Pancreas (tissue), 10 donors: ENCODE results near the gene NEU2. TPM values are rescaled to one million over a fixed set of nuclear protein-coding genes. Genes with fewer than 3 reads are reported as not detected.

ENCODE experiments used
- ATAC-seq, 4 donors: fragments of 200-7000 bp; cut with Tn5 transposase; one replicate each; pipeline versions ENCODE4 v1.8.0 to v1.9.1; 2020; ENCODE audit warnings: mild to moderate bottlenecking in 4 of 4, moderate library complexity in 4 of 4
- DNase-seq, 6 donors: peaks; one replicate each; pipeline ENCODE4 v3.0.0-alpha.2; 2020
- FAIRE-seq: peaks from 2 replicates; lab custom pipeline; 2012; peaks lifted over from hg19 to GRCh38; lab: Jason Lieb, UNC
- H3K27ac ChIP-seq, 4 donors: fragments of 200-600 bp; sonication (generic); 1 replicate in 3 of 4; 2 replicates in 1 of 4; pipeline versions ENCODE4 v1.5.0 to v1.8.0; 2020
- H3K27me3 ChIP-seq, 4 donors: fragments of 200-600 bp; one replicate each; pipeline ENCODE4 v1.8.0; 2021
- H3K36me3 ChIP-seq, 3 donors: fragments of 200-600 bp; sonication (generic) in 1 of 3; one replicate each; pipeline versions ENCODE4 v1.5.0 to v1.8.0; 2020 to 2021
- H3K4me1 ChIP-seq, 3 donors: fragments of 200-600 bp; one replicate each; pipeline ENCODE4 v1.8.0; 2021
- H3K4me3 ChIP-seq, 4 donors: fragments of 200-600 bp; sonication (generic) in 2 of 4; one replicate each; pipeline versions ENCODE4 v1.5.0 to v1.8.0; 2020 to 2021
- H3K9me3 ChIP-seq, 4 donors: fragments of 200-600 bp; one replicate each; pipeline ENCODE4 v1.8.0; 2021
- WGBS, 2 donors: extraction: QIAGEN DNeasy Blood & Tissue Kit; methylation state at CpG; one replicate each; pipeline ENCODE4 v1.1.7; 2013; 5-methylcytosine and 5-hydroxymethylcytosine counted together
- intact Hi-C, 3 donors: fragments of 100-400 bp; cut with DNase I; formaldehyde crosslinking; loops; one replicate each; pipeline versions ENCODE4 v1.11.1 to v1.14.2; 2022
- polyA plus RNA-seq, 2 donors: library from polyadenylated mRNA; stranded (reverse); fragments of 200-250 nt; gene quantifications; one replicate each; pipeline ENCODE4 v1.2.3, GENCODE V29; 2013
- total RNA-seq, 6 donors: library from RNA; stranded (reverse); fragmentation: NEBNext Ultra II Directional in 4 of 6; extraction: Animal tissue kit (Norgen Biotek cat#: 25700) in 4 of 6; gene quantifications; one replicate each; pipeline versions ENCODE4 v1.2.1 to v1.2.4, GENCODE V29; 2021 to 2023
- TF ChIP-seq, protein P1 (sequence below), 4 donors: fragments of 200-600 bp; sonication (generic) in 3 of 4; IDR thresholded peaks; one replicate each; pipeline versions ENCODE4 v1.5.0 to v1.8.0; 2021; ENCODE audit warnings: antibody characterized with exemption in 4 of 4
- donor health status: healthy with polysubstance abuse.
- donor health status: DM: no; HTN: no; CAD: no; lungs with moderate emphysema.
- donor health status: DM: no; HTN: no; CAD: no.
- donor health status: control.
- donor health status: control.
- donor health status: Bipolar disorder and iron deficiency.
- donor health status: DM: yes; HTN: yes; CAD: no.
- donor health status: DM: no; HTN: no; CAD: no.
- donor health status: DM: no; HTN: no; CAD: no.
- donor health status: DM: yes; HTN: yes; CAD: no.

Gene NEU2
- total and polyA plus RNA-seq, 8 donors, result not detected

DNA sequence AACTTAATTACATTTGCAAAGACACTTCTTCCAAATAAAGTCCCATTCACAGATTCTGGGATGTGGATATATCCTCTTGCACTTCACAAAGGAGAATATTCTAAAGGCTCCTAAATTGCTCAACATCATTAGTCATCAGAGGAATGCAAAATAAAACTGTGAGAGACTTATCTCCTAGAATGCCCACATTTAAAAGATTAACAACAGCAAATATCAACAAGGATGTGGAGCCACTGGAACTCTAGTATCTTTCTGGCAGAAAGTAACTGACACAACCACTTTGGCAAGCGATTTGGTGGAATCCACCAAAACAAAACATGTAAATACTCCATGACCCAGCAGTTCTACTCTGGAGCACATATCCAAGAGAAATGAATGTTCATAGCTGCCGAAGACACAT lies 4.6 kb downstream of the NEU2 start:
- Histone ChIP-seq H3K36me3 (no peaks in the 10 kb centered on the region), H3K27ac (no peak overlapping the region), H3K9me3 (no peaks in the 10 kb centered on the region), H3K4me3 (no peak overlapping the region), H3K27me3 (no peaks in the 10 kb centered on the region), H3K4me1 (no peaks in the 10 kb centered on the region)
- intact Hi-C loops, result loop anchor here in 1 of 3 donors (10.0 kb wide), 1 partner anchor 422 kb away; no protein-coding TSS in a partner anchor
- FAIRE-seq, result no peak
- 85 to 87% methylated on average over 2 of the region's 2 CpGs for WGBS, 2 donors
- ATAC-seq, result no peak
- no peak for DNase-seq
- TF ChIP-seq, protein P1, sequence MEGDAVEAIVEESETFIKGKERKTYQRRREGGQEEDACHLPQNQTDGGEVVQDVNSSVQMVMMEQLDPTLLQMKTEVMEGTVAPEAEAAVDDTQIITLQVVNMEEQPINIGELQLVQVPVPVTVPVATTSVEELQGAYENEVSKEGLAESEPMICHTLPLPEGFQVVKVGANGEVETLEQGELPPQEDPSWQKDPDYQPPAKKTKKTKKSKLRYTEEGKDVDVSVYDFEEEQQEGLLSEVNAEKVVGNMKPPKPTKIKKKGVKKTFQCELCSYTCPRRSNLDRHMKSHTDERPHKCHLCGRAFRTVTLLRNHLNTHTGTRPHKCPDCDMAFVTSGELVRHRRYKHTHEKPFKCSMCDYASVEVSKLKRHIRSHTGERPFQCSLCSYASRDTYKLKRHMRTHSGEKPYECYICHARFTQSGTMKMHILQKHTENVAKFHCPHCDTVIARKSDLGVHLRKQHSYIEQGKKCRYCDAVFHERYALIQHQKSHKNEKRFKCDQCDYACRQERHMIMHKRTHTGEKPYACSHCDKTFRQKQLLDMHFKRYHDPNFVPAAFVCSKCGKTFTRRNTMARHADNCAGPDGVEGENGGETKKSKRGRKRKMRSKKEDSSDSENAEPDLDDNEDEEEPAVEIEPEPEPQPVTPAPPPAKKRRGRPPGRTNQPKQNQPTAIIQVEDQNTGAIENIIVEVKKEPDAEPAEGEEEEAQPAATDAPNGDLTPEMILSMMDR (IDR thresholded peaks at IDR 0.05), result no peak

DNA sequence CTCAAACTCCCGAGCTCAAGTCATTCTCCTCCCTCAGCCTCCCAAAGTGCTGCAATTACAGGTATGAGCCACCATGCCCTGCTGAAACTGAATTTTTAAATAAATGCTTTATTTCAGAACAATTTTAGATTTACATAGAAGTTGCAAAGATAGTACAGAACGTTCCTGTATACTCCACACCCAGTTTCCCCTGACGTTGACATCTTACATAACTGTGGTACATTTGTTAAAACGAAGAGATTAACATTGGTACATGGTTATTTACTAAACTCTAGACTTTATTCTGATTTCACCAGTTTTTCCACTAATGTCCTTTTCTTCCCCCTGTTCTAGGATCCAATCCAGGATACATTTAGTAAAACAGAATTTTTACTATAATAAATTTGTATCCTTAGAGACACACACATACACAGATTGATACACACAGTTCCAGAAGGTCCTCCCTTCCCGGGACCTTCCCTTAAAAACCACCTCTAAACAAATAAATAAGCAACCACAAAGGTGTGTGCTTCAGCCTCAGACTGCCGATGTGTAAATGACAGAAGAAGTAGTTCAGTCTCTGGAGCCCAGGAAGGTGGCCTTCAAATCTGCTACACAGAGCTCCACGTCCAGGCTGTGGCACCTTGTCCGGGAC lies 6.9 kb downstream of the NEU2 start:
- TF ChIP-seq, protein P1 (IDR thresholded peaks at IDR 0.05), result no peak
- intact Hi-C loops, result loop anchor here in 1 of 3 donors (10.0 kb wide), 1 partner anchor 425 kb away; no protein-coding TSS in a partner anchor

DNA sequence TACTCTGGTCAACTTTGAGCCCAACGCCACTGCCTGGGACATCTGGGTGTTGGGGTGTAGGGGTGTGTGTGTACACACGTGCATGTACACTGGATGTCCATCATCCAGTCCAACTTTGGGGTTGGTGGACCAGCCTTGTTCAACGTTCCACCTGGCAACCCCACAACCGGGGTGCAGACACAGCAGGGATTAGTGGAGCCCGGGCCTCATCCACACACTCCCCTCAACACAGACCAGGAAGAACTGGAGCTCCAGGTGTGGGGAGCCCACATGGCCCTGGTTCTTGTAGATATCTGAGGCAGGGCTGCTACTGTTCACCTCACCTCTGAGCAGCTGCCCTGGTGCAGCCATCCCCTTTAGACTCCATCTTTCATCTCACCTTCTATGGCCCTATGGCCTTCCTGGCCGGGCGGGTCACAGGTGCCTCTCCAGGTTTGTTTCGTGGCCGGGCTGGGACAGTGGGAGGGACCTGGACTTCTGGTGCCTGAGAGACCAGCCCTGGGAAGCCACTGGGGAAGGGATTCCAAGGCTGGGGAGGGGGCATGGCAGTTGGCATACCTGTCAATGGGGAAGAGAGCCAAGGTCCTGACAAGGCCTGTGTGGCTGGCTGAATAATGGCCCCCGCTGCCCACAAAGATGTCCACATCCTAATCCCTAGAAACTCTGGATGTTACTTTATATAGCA lies 7.5 kb downstream of the NEU2 start:
- Histone ChIP-seq H3K27me3 (no peaks in the 10 kb centered on the region), H3K36me3 (no peaks in the 10 kb centered on the region), H3K9me3 (no peaks in the 10 kb centered on the region), H3K4me1 (no peaks in the 10 kb centered on the region), H3K27ac (no peak overlapping the region), H3K4me3 (no peak overlapping the region)
- DNase-seq (no peak), ATAC-seq (no peak), FAIRE-seq (no peak)
- intact Hi-C loops, result loop anchor here in 1 of 3 donors (10.0 kb wide), 2 partner anchors 165 to 425 kb away; partner anchors contain the start of gene SNORC
- TF ChIP-seq, protein P1 (IDR thresholded peaks at IDR 0.05), result no peak
- 73 to 83% methylated on average over 10 of the region's 10 CpGs for WGBS, 2 donors

More for the DNA sequence above, 6.9 kb downstream of the NEU2 start:
- H3K27me3 ChIP-seq, result no peaks in the 10 kb centered on the region
- ATAC-seq (no peak), DNase-seq (no peak), FAIRE-seq (no peak)
- H3K4me1 ChIP-seq, result no peaks in the 10 kb centered on the region
- H3K9me3 ChIP-seq, result no peaks in the 10 kb centered on the region
- no peak overlapping the region for H3K4me3 ChIP-seq
- no peaks in the 10 kb centered on the region for H3K36me3 ChIP-seq
- H3K27ac ChIP-seq, result no peak overlapping the region
- 63 to 65% methylated on average over 8 of the region's 8 CpGs for WGBS, 2 donors

DNA sequence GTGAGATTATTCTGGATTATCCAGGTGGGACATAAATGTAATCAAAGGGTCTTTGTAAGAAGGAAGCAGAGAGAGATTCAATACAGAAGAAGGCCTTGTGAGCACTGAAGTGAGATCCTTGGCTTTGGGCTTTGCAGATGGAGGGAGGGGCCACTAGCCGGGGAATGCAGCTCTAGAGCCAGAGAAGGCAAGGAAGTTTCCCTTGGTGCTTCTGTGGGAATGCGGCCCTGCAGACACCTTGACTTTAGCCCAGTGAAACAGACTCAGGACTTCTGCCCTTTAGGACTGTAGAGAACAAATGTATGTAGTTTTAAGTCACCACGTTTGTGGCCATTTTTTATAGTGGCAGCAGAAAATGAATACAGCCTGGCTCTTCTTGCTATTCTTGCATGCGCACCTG lies 8.1 kb downstream of the NEU2 start:
- DNase-seq (no peak), ATAC-seq (no peak), FAIRE-seq (no peak)
- H3K36me3 ChIP-seq, result no peaks in the 10 kb centered on the region
- WGBS, 2 donors, result 75 to 77% methylated on average over 4 of the region's 4 CpGs
- intact Hi-C loops, result loop anchor here in 1 of 3 donors (10.0 kb wide), 1 partner anchor 166 kb away; the partner anchor contains the start of gene SNORC
- no peak overlapping the region for H3K27ac ChIP-seq
- H3K4me3 ChIP-seq, result no peak overlapping the region
- TF ChIP-seq, protein P1 (IDR thresholded peaks at IDR 0.05), result no peak
- H3K27me3 ChIP-seq, result no peaks in the 10 kb centered on the region
- no peaks in the 10 kb centered on the region for H3K4me1 ChIP-seq
- H3K9me3 ChIP-seq, result no peaks in the 10 kb centered on the region
